Measurements from ENCODE around the gene TRIP10. TPM values are rescaled to one million over a fixed set of nuclear protein-coding genes. Genes with fewer than 3 reads are reported as not detected.

TRIP10 gene
- total RNA-seq, 1 experiment from 2014 or later: 96.6 TPM

DNA sequence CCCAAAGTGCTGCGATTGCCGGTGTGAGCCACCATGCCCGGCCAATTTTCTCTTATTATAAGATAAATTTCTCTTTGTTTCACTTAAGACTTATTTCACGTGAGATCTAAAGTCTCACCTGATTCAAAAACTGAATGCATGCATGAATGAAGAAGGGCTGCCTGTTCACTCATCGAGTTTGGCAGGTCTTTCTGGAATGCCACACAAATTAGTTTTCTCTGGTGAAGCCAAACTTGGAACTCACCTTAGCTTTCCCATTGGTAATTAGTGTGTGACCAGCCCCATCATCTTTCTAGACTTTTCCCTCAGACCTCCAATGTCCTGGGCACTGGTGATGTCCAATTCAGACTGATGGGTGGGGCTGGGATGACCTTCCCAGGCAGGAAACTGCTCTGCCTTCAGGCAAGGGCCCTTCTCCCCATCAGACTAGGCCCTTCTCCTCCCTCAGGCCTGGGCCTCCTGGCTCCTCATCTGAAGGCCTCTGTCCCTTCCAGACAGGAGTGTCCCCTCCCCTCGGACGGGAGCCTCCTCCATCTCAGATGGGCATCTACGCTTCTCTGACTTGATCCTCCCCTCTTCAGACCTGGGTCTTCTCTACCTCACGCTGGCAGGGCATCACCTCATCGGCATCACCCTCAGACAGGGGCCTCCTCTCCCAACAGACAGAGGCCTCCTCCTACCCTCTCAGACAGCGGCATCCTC, 33.4 kb upstream of the TRIP10 start:
- Histone ChIP-seq H3K4me1 (ENCODE audit: insufficient read depth, low read length) (no peaks in the 10 kb centered on the region), H3K27me3 (ENCODE audit: low read length) (peaks cover 19% of the 10 kb centered on the region), H3K4me2 (ENCODE audit: low read length) (no peak overlapping the region), H3K9me3 (ENCODE audit: low read length) (no peaks in the 10 kb centered on the region), H3K36me3 (ENCODE audit: low read depth, low read length) (no peaks in the 10 kb centered on the region), H4K20me1 (ENCODE audit: low read length) (no peaks in the 10 kb centered on the region), H2AFZ (ENCODE audit: low read length) (no peak overlapping the region), H3K27ac (ENCODE audit: low read length) (no peak overlapping the region), H3K79me2 (ENCODE audit: low read length) (no peaks in the 10 kb centered on the region), H3K9ac (ENCODE audit: low read length) (no peak overlapping the region), H3K9me2 (replicated peaks; ENCODE audit: low read length) (no peaks in the 10 kb centered on the region), H3K4me3 (ENCODE audit: low read length) (no peak overlapping the region), H3F3A (ENCODE audit: low read length, unreplicated experiment) (no peaks in the 10 kb centered on the region)
- no TSS peak for BruUV-seq (replicated peaks)
- ChIA-PET CTCF (no interaction called here), POLR2A (ENCODE audit: unreplicated experiment) (no interaction called here)
- TF ChIP-seq, protein P1, sequence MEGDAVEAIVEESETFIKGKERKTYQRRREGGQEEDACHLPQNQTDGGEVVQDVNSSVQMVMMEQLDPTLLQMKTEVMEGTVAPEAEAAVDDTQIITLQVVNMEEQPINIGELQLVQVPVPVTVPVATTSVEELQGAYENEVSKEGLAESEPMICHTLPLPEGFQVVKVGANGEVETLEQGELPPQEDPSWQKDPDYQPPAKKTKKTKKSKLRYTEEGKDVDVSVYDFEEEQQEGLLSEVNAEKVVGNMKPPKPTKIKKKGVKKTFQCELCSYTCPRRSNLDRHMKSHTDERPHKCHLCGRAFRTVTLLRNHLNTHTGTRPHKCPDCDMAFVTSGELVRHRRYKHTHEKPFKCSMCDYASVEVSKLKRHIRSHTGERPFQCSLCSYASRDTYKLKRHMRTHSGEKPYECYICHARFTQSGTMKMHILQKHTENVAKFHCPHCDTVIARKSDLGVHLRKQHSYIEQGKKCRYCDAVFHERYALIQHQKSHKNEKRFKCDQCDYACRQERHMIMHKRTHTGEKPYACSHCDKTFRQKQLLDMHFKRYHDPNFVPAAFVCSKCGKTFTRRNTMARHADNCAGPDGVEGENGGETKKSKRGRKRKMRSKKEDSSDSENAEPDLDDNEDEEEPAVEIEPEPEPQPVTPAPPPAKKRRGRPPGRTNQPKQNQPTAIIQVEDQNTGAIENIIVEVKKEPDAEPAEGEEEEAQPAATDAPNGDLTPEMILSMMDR (conservative IDR thresholded peaks at IDR 0.05; ENCODE audit: low read depth, low read length): no peak
- no peak for TF ChIP-seq EZH2 (IDR thresholded peaks at IDR 0.05; ENCODE audit: low read length, unreplicated experiment)
- TF ChIP-seq EZH2phosphoT487 (IDR thresholded peaks at IDR 0.05; ENCODE audit: borderline replicate concordance, low read length): no peak
- no peak for DNase-seq
- no peak; the same call in 1 of the 2 replicates for ATAC-seq
- intact Hi-C loops (cut with micrococcal nuclease): no loop called here

DNA sequence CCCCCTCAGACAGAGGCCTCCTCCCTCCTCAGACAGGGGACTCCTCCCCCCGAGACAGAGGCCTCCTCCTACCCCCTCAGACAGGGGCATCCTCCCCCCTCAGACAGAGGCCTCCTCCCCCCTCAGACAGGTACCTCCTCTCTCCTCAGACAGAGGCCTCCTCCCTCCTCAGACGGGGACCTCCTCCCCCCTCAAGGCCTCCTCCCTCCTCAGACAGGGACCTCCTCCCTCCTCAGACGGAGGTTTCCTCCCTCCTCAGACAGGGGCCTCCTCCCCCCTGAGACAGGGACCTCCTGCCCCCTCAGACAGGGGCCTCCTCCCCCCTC, 32.9 kb upstream of the TRIP10 start:
- Histone ChIP-seq H3K4me1 (ENCODE audit: insufficient read depth, low read length) (no peaks in the 10 kb centered on the region), H2AFZ (ENCODE audit: low read length) (no peak overlapping the region), H3K4me3 (ENCODE audit: low read length) (no peak overlapping the region), H3K9ac (ENCODE audit: low read length) (no peak overlapping the region), H3K9me2 (replicated peaks; ENCODE audit: low read length) (no peaks in the 10 kb centered on the region), H3K4me2 (ENCODE audit: low read length) (no peak overlapping the region), H3K9me3 (ENCODE audit: low read length) (no peaks in the 10 kb centered on the region), H4K20me1 (ENCODE audit: low read length) (no peaks in the 10 kb centered on the region), H3F3A (ENCODE audit: low read length, unreplicated experiment) (no peaks in the 10 kb centered on the region), H3K27me3 (ENCODE audit: low read length) (peaks cover 22% of the 10 kb centered on the region), H3K36me3 (ENCODE audit: low read depth, low read length) (no peaks in the 10 kb centered on the region), H3K27ac (ENCODE audit: low read length) (no peak overlapping the region), H3K79me2 (ENCODE audit: low read length) (no peaks in the 10 kb centered on the region)
- intact Hi-C loops (cut with micrococcal nuclease): no loop called here
- POLR2A ChIA-PET (ENCODE audit: unreplicated experiment): no interaction called here
- CTCF ChIA-PET: no interaction called here
- no peak for TF ChIP-seq EZH2phosphoT487 (IDR thresholded peaks at IDR 0.05; ENCODE audit: borderline replicate concordance, low read length)
- TF ChIP-seq, protein P1 (conservative IDR thresholded peaks at IDR 0.05; ENCODE audit: low read depth, low read length): no peak
- no peak for TF ChIP-seq EZH2 (IDR thresholded peaks at IDR 0.05; ENCODE audit: low read length, unreplicated experiment)
- ATAC-seq: no peak
- no TSS peak for BruUV-seq (replicated peaks)
- no peak for DNase-seq

DNA sequence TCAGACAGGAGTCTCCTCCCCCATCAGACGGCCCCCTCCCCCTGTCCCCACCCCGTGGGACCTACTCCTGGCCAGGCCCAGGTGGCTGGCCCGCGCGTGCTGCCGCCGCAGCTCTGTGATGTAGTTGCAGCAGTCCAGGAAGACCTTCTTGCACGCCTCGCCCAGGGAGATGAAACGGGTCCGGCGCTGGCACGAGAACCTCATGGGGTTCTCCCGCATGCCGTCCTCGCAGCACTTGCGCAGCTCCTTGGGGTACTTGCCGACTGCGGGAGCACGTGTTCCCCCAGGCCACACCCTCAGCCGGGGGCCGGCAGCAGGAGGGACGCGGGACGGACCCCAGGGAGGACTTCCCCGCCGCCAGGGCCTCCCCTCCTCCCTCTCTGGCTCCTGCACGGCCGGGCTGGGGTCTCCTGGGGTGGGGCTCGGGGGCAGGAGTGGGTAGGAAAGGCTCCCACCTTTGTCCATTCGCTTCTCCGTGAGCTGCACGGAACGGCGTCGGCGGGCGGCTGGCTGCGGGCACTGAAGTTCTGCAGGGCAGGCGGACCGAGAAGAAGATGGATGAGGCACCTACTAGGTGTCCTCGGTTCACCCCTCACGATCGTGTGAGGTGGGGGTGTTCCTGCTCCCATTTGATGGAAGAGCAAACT, 32.3 kb upstream of the TRIP10 start:
- no TSS peak for BruUV-seq (replicated peaks)
- ChIA-PET CTCF (no interaction called here), POLR2A (ENCODE audit: unreplicated experiment) (no interaction called here)
- no peaks in the 10 kb centered on the region for H3K79me2 ChIP-seq (ENCODE audit: low read length)
- H4K20me1 ChIP-seq (ENCODE audit: low read length): no peaks in the 10 kb centered on the region
- H3K4me2 ChIP-seq (ENCODE audit: low read length): no peak overlapping the region
- H3K9me3 ChIP-seq (ENCODE audit: low read length): no peaks in the 10 kb centered on the region
- intact Hi-C loops (cut with micrococcal nuclease): no loop called here
- peaks cover 22% of the 10 kb centered on the region for H3K27me3 ChIP-seq (ENCODE audit: low read length)
- no peaks in the 10 kb centered on the region for H3F3A ChIP-seq (ENCODE audit: low read length, unreplicated experiment)
- no peaks in the 10 kb centered on the region for H3K36me3 ChIP-seq (ENCODE audit: low read depth, low read length)
- H2AFZ ChIP-seq (ENCODE audit: low read length): no peak overlapping the region
- TF ChIP-seq EZH2phosphoT487 (IDR thresholded peaks at IDR 0.05; ENCODE audit: borderline replicate concordance, low read length) (no peak), EZH2 (IDR thresholded peaks at IDR 0.05; ENCODE audit: low read length, unreplicated experiment) (no peak)
- TF ChIP-seq, protein P1 (conservative IDR thresholded peaks at IDR 0.05; ENCODE audit: low read depth, low read length): no peak
- H3K9ac ChIP-seq (ENCODE audit: low read length): no peak overlapping the region
- no peaks in the 10 kb centered on the region for H3K4me1 ChIP-seq (ENCODE audit: insufficient read depth, low read length)
- DNase-seq (no peak), ATAC-seq (no peak)
- no peak overlapping the region for H3K4me3 ChIP-seq (ENCODE audit: low read length)
- H3K27ac ChIP-seq (ENCODE audit: low read length): no peak overlapping the region
- no peaks in the 10 kb centered on the region for H3K9me2 ChIP-seq (replicated peaks; ENCODE audit: low read length)
